Epidermal melanocyte (primary cell): ENCODE data around the gene HS3ST4.

Source experiments
- DNase-seq: peaks from one replicate; pipeline ENCODE4 v3.0.0; 2011; ENCODE audit warnings: low spot score; ENCODE audit not compliant: insufficient read length

Gene HS3ST4

GRCh38 chr16:25893332-25893731 is 201.6 kb downstream of the HS3ST4 start:
- no peak for DNase-seq

GRCh38 chr16:25894093-25894492 is 202.3 kb downstream of the HS3ST4 start:
- DNase-seq: no peak

- DNase-seq: no peak
Observed at GRCh38 chr16:25895380-25895779, 203.6 kb downstream of the HS3ST4 start.

GRCh38 chr16:25896411-25896810 is 204.7 kb downstream of the HS3ST4 start:
- no peak for DNase-seq

- no peak for DNase-seq
Observed at GRCh38 chr16:25897702-25898101, 205.9 kb downstream of the HS3ST4 start.

GRCh38 chr16:25905810-25906209 is 214.1 kb downstream of the HS3ST4 start:
- DNase-seq: no peak

- no peak for DNase-seq
Observed at GRCh38 chr16:25910971-25911370, 219.2 kb downstream of the HS3ST4 start.

- DNase-seq: no peak
Observed at GRCh38 chr16:25912321-25912720, 220.6 kb downstream of the HS3ST4 start.

DNA sequence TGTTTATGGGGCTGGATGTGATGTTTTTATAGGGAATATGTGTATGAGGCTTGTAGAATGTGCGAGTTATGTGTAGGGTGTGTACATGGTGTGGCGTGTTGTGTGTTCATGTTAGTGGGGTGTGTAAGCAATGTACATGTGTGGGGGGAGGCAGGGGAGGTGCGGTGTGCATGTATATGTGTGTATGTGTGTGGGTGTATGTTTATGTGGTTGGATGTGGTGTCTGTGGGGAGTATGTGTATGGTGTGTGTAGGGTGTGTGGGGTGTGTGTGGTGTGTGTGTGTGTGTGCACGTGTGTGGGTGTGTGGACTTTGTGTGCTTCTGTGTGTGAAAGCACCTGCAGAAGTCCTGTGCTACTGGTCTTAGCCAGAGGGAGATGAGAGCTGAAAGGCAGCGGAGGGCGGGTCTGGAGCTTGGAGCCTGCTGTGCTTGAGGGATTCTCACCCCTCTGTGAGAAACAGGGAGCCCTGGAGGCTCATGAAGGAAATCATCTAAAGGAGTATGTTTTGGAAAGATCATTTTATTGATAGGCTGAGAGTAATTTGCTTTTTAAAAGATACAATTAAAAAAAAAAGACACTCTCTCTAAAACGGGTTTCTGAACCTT is 222.7 kb downstream of the HS3ST4 start:
- DNase-seq: no peak

DNA sequence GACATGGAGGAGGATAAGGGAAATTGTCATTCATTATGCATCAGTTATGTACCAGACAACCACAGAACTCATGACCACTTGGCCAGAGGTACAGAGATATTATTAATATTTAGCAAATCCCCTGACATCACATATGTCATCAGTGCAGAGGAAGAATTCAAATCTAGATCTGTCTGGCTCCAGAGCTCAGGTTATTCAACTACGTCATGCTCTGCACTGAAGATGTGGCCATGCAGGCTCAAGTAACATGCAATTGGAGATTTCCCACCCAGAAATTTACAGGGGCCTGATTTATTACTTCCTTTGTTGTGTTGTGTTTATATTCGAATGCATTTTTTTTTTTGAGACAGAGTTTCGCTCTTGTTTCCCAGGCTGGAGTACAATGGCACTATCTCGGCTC is 224.3 kb downstream of the HS3ST4 start:
- DNase-seq: no peak

- DNase-seq: no peak
Observed at GRCh38 chr16:25922438-25922837, 230.7 kb downstream of the HS3ST4 start.

DNA sequence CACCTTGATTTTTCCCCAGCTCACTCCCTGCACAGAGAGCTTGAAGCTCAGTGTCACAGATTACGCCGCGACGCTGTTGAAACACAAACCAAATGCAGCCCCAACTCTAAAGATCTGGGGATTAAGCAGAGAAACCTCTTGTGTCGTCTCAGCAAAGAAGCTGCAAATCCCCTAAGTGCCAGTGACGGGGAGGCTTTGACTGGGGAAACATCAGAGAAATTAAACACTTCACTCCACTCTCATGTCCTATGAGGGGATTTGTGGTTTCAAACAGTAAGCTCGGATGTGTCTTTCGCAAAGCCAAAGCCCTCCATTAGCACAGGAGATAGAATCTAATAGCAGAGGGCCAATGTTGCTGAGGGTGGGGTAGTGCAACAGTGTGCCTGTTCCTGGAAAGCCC is 233.7 kb downstream of the HS3ST4 start:
- DNase-seq: no peak

DNA sequence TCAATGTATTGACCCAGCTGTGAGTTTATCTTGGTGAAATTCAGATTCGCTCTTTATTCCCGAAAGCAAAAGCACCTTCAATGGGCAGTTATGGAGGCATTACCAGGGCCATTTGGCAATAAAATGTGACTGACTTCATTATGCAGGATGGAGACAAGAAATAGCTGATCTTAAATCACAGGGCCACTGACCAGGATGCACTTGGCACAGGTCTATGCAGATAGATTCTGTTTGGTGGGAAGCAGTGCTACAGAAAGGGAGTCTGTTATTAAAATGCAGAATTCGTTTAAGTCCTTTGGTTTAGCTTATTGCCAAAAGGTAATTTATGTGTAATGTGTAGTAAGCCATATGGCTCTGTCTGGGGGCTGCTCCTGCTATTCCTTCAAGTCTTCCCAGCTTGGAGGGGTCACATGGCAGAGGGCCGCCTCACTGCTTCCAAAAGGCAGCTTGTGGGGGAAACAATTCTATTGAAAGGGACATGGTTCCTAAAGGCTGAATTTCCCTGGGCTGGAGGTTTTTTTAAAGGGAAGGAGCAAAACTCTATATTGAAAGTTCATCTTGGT is 239.8 kb downstream of the HS3ST4 start:
- DNase-seq: no peak

DNA sequence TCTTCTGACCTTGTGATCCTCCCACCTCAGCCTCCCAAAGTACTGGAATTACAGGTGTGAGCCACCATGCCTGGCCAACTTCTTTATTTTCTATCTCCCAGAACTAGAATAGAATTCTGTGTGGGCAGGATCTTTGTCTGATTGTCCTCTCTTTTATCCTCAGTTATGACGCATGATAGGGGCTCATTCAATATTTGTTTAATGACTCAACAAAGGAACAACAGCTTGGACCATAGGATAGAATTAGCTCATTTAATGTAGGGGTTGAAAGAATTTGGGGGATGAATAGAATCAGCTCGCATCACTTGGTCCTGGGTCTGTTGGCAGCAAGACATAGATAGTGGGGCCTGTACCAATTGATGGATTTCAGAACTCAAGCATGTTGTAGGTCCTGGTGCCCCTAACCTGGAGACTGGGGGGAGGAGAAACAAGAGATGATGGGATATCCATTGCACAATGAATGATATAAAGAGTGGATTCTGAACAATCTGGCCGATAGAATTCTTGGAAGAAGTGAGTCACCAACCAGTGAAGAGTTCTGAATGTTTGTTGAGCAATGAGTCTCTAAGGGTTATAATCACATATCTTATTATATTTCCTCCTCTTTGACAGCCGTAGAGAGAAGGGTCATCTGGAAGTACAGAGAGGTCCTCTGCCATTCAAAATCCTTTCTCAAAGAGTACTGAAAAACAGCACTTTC is 250.2 kb downstream of the HS3ST4 start:
- DNase-seq: no peak

DNA sequence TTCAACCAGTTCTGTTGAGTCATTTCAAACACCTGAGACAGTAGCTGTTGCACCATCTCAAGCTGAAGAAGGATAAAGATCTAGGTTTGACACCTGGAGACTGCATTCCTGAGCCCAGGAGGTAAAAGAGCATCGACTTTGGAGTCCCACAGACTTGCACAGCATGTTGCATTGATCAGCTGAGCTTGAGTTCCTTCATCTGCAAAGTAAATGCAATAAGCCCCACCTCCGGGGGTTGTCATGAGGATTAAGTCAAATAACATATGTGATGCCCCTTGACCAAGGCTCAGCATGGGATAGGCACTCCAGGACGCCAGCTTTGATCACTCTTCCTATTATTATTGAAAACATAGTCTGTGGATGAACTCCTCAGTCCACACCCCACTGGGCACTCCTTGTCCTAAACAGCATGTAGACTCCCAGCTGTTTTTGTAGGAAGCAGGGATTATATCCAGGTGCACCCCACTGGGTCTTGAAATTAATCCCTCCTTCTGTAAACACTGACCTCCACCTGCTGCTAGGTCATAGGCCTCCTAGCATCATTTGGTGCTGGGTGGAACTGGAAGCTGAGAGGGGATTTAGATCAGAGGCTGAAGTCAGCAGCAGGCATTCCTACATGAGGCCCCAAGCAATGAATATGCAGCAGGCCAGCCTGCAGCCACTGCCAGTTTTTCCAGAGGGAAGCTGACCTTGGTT is 259.0 kb downstream of the HS3ST4 start:
- no peak for DNase-seq

DNA sequence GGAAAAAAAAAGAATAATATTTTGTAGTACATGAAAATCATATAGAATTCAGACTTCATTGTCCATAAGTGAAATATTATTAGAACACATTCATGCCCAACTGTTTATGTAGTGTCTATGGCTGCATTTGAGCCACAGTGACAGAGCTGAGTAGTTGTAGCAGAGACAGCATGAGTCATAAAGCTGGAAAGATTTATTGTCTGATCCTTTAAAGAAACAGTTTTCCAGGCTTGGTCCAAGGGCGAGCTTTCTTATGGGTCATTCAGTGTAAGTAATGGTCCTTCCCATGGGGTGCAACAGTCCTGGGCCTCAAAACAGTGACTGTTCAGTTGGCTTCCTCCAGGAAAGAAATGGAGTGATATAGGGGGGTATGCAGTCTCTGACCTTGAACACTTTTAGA is 260.2 kb downstream of the HS3ST4 start:
- no peak for DNase-seq

DNA sequence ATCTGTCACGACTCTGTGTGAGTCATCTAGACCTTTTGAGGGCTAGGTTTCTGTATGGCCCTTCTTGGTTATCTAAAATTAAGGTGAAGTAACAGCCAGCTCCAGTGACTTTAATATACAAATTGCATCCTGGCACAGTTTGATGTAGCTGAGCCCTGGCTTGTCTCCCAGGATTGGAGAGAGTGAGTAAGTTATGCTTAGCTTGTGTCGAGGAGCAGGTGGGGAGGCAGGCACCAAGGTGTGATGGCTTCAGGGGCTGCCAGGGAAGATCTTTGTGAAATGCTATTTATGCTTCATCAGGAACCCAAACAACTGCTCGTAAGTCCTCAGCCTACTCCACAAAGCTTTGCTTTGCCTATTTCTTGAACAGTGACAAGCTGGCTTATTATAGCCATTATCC is 261.2 kb downstream of the HS3ST4 start:
- DNase-seq: no peak

DNA sequence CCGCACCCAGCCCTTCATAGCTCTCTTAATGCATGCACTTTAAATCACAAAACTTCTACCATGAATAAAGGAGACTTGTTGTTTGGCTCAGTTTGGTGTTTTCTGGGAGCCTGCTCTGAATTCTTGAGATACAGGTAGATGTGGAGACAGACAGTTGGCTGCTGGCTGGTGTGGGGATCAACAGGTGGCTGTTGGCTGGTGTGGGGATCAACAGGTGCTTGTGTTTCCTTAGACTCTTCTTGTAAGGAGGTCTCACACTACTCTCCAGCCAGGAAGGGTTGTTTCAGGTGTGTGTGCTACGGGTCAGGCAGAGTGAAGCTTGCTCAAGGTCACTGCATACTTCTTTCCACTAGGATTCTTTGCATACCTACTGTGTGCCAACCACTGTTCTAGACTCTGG is 265.9 kb downstream of the HS3ST4 start:
- DNase-seq: no peak

DNA sequence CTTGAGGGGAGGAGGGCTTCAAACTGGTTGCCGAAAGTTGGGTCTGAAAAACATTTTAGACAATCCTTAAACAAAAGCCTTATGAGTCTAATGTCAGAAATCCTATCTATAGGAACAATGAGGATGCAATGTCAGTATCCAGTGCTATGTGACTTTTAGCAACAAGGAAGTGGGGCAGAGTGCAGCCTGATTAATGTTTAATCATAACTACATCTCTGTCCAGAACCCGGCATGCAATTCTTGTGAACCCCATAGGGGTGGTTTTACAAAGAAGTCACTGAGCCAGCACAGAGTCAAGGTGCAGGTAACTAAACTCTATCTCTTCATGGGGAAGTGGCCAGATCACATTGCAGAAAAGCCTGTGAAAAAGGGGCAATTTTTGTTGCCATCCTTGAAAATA is 267.5 kb downstream of the HS3ST4 start:
- no peak for DNase-seq

DNA sequence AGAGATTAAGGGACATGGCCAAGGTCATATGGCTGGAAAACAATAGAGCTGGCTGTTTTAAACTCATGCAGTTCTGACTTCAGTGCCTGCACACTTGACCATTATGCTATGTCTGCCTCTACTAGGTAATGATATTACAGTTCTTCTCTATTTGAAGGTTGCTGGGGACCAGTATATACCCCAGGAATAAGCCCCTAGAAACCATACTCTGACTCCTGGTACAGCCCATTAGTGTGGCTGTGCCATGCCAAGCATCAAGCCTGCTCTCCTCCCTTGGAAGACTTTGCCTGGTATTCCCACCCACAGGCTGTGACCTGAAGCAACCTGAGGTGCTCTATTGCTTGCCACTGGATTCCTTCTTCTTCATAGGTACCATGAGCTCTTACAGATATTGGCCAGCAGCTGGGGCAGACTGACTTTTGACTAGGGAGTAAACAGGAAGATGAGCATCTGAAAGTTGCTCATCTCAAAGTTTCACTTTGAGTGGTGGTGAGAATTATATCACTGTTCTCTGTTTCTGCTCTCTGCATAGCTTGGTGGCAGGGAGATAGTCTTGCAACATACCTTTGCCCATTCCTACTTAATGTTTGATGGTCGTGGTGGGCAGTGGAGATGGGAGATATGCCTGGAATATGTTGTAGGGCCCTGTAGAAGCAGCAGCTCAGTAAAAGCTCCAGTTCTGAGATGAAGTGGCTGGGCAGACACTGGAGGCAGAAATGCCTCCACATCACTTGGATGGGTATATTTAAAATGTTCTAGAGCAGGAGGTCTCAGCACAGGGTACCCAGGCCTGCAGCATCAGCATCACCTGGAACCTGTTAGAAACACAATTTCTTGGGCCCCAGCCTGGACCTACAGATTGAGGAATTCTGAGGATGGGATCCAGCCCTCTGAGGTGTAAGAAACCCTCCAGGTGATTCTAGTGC is 274.7 kb downstream of the HS3ST4 start:
- no peak for DNase-seq

DNA sequence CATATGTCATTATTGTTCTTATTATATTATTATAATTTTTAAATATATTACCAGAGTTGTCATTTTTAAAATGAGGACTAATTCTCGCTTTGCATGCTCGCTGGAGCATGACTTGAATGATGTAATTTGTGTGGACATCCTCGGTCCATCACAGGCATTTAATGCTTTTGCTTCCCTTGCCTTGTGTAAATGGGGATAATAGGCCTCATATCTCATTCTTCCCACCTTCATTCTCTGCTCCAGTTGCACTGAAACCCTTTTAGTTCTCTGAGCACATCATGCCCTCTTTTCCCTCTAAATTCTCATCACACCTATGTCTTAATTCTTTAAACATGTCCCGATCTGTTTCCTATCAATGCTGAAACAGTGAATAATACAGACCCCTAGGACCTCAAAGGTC is 285.4 kb downstream of the HS3ST4 start:
- no peak for DNase-seq
